Measurements from ENCODE around the gene TXNDC9.
"Not testable (repeated sequence)": the region's sequence is repeated elsewhere in the genome, so short reads cannot be mapped to it uniquely, and the experiment has no call there.

Gene TXNDC9

GRCh38 chr2:99335911-99336803, at the start of gene TXNDC9:
Gene TXNDC9 (minus strand): TSS chr2:99336333. CDS start chr2:99333210, 3,123 bp downstream.
- DNase-seq (ENCODE audit: insufficient read length, low spot score) (peak; percentile 81), FAIRE-seq (peak; percentile 91)

GRCh38 chr2:99382143-99382542, 46.0 kb upstream of the TXNDC9 start:
- DNase-seq (ENCODE audit: insufficient read length, low spot score) (no peak), FAIRE-seq (no peak)

DNA sequence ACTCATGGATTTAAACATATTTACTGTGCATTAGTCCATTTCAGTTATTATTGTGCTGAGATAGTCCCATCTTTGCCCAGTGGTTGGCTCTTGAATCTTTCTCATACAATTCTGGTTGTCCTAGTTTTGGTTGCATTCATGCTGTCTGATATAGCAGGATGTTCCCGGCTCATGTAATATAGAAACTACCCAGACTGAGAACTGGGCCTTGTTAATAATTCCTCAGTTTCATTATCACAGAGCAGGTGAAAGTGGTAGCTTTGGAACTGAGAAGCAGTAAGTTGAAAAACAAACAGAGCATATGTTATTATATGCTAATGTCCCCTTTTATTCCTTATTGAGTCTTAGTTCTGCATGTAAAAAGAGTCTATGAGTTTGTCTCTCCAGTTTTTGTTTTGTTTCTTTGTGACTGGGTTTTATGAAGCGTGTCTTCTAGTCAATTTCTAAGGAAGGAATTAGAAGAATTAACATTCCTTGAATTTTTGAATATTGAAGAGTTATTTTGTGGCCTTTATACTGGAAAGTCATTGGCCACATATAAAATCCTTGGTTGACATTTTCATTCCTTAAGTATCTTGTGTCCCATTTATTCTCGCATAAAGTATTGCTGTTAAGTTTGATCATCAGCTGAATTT, 44.4 kb upstream of the TXNDC9 start:
- peak; percentile 85 for FAIRE-seq
- DNase-seq (ENCODE audit: insufficient read length, low spot score), result no peak

DNA sequence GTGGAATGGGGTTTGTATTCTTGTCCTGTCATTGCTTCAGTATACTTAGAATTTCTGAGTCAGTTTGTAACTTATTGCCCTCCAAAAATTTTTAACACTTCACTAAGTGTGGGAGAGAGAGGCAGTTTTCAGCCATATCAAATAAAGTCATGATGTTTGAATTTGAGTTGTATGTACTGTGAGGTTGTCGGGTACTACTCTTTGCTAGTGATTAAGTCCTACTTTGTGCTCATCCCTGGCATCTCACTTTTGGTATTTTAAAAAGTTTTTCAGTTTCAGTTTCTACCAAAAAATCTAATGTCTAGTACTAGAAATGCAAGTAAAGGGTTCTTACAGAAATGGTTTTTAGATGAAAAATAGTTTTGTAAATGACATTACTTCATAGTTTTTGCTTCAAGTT, 41.7 kb upstream of the TXNDC9 start:
- FAIRE-seq, result peak; percentile 76
- no peak for DNase-seq (ENCODE audit: insufficient read length, low spot score)

DNA sequence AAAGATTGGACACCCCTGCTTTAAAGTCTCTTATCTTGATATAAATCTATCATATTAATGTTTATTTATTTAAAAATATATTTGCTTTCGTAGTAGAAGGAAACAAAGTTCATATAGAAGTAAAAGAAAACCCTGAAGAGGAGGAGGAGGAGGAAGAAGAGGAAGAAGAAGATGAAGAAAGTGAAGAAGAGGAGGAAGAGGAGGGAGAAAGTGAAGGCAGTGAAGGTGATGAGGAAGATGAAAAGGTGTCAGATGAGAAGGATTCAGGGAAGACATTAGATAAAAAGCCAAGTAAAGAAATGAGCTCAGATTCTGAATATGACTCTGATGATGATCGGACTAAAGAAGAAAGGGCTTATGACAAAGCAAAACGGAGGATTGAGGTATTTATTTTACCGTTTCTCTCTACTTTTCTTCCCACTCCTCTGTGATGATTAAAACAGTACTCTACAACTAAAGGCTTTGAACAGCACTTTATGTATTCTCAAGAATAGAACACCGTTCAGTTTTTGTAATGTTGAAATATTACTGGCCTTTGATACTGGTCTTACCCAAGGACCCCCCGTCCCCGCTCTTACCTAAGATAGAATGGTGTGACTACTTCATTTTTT, 40.2 kb upstream of the TXNDC9 start:
- DNase-seq (ENCODE audit: insufficient read length, low spot score) (no peak), FAIRE-seq (no peak)

DNA sequence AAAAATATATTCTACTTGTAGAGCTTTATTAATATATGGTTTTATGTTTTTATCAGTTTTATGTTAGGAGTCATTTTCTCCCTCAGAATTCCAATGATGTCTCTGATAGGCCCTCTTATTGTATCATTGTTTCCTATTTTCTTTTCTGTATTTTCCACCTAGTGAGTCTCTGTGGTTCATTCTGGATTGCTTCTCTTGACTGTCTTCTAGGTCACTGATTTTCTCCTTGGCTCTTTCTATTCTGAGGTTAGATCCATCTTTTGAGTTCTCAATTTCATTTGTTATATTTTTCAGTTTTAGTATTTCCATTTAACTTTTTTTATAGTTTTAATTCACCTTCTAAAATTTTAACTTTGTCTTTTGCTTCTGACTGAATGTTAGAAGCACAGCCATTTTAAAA, 38.6 kb upstream of the TXNDC9 start:
- no peak for DNase-seq (ENCODE audit: insufficient read length, low spot score)
- no peak for FAIRE-seq

DNA sequence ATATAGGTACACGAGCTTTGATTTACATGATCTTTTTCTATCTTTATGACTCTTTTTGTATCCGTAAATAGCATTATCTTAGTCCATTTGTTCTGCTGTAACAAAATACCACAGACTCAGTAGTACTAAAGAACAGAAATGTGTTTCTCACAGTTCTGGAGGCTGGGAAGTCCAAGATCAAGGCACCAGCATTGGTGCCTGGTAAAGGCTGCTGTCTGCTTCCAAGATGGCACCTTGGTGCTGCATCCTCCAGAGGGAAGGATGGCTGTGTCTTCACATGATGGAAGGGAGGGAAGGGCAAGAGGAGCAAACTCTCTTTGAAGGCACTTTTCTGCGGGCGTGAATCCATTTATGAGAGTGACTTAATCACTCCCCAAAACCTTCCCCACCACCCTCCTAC, 37.0 kb upstream of the TXNDC9 start:
- FAIRE-seq, result no peak
- DNase-seq (ENCODE audit: insufficient read length, low spot score), result no peak

DNA sequence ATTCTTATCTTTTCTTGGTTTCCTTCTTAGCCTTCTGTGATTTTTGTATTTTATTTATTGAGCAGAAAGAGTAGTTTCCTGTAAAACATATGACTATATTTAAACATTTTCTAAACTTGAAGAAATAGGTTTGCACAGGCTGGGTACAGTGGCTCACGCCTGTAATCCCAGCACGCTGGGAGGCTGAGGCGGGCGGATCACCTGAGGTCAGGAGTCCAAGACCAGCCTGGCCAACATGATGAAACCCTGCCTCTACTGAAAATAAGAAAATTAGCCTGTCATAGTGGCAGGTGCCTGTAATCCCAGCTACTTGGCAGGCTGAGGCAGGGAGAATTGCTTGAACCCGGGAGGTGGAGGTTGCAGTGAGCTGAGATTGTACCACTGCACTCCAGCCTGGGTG, 32.7 kb upstream of the TXNDC9 start:
- DNase-seq (ENCODE audit: insufficient read length, low spot score); FAIRE-seq: not testable (repeated sequence)

- no peak for DNase-seq (ENCODE audit: insufficient read length, low spot score)
- FAIRE-seq, result no peak
Measured at GRCh38 chr2:99365661-99366060, 29.5 kb upstream of the TXNDC9 start.

- DNase-seq (ENCODE audit: insufficient read length, low spot score) (no peak), FAIRE-seq (peak; percentile 18)
Measured at GRCh38 chr2:99356853-99357252, 20.7 kb upstream of the TXNDC9 start.

- FAIRE-seq, result not testable (repeated sequence)
Measured at GRCh38 chr2:99354825-99355224, 18.7 kb upstream of the TXNDC9 start.

DNA sequence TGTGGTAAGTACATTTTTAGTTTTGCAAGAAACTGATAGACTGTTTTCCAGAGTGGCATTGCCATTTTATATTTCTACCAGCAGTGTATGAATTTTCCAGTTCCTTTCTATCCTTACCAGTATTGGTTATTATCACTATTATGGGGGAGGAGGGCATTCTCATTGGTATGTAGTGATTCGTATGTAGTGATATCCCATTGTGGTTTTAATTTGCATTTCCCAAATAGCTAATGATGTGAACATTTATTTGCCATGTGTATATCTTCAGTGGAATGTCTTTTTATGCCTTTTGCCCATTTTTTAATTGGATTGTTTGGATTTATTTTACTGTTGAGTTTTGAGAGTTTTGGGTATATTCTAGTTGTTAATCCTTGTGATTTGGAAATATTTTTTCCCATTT, 17.9 kb upstream of the TXNDC9 start:
- FAIRE-seq, result no peak
- DNase-seq (ENCODE audit: insufficient read length, low spot score), result no peak

More at GRCh38 chr2:99354825-99355224, 18.7 kb upstream of the TXNDC9 start:
- not testable (repeated sequence) for DNase-seq (ENCODE audit: insufficient read length, low spot score)

GRCh38 chr2:99350194-99350593, 14.1 kb upstream of the TXNDC9 start:
- no peak for FAIRE-seq
- no peak for DNase-seq (ENCODE audit: insufficient read length, low spot score)

DNA sequence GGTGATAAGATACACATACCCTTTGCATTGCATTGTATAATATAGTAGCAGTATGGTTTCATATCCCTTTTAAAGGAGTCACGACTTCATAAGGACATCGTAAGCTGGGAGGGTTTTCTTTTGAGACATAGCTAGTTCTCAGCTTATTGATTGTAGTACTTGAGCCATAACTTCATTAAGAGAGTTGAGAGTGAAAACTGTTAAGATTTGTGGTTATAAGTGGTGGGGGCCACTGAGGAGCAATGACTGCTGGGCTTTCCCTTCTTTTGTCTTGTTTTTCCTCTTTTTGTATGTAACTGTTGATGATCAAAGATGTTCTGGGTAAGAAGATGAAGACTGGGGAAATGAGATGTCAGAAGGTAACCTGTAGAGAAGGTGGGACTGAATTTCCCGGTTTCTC, 12.0 kb upstream of the TXNDC9 start:
- FAIRE-seq (no peak), DNase-seq (ENCODE audit: insufficient read length, low spot score) (no peak)

- DNase-seq (ENCODE audit: insufficient read length, low spot score) (no peak), FAIRE-seq (no peak)
Measured at GRCh38 chr2:99346218-99346617, 10.1 kb upstream of the TXNDC9 start.

- not testable (repeated sequence) for DNase-seq (ENCODE audit: insufficient read length, low spot score); FAIRE-seq
Measured at GRCh38 chr2:99345446-99345845, 9.3 kb upstream of the TXNDC9 start.

- FAIRE-seq (no peak), DNase-seq (ENCODE audit: insufficient read length, low spot score) (no peak)
Measured at GRCh38 chr2:99342536-99342935, 6.4 kb upstream of the TXNDC9 start.

DNA sequence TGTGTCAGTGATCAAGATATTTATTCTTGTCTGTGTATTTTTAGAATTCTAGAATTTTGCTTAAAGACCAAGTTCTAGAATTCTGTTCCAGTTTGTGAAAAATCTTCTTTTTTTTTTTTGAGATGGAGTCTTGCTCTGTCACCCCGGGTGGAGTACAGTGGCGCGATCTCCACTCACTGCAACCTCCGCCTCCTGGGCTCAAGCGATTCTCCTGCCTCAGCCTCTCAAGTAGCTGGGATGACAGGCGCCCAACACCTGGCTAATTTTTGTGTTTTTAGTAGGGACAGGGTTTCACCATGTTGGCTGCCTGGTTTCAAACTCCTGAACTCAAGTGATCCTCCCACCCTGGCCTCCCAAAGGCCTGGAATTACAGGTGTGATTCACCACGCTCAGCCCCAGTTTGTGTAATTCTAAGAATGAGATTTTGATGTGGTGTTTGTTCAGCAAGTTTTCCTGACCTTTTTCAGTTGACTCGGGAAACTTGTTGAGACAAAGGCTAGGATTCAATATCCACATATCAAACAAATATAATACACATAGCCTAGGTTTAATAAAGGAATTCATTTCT, 4.6 kb upstream of the TXNDC9 start:
- no peak for FAIRE-seq
- no peak for DNase-seq (ENCODE audit: insufficient read length, low spot score)

- no peak for DNase-seq (ENCODE audit: insufficient read length, low spot score)
- peak; percentile 80 for FAIRE-seq
Measured at GRCh38 chr2:99338029-99338585, 2.0 kb upstream of the TXNDC9 start.

DNA sequence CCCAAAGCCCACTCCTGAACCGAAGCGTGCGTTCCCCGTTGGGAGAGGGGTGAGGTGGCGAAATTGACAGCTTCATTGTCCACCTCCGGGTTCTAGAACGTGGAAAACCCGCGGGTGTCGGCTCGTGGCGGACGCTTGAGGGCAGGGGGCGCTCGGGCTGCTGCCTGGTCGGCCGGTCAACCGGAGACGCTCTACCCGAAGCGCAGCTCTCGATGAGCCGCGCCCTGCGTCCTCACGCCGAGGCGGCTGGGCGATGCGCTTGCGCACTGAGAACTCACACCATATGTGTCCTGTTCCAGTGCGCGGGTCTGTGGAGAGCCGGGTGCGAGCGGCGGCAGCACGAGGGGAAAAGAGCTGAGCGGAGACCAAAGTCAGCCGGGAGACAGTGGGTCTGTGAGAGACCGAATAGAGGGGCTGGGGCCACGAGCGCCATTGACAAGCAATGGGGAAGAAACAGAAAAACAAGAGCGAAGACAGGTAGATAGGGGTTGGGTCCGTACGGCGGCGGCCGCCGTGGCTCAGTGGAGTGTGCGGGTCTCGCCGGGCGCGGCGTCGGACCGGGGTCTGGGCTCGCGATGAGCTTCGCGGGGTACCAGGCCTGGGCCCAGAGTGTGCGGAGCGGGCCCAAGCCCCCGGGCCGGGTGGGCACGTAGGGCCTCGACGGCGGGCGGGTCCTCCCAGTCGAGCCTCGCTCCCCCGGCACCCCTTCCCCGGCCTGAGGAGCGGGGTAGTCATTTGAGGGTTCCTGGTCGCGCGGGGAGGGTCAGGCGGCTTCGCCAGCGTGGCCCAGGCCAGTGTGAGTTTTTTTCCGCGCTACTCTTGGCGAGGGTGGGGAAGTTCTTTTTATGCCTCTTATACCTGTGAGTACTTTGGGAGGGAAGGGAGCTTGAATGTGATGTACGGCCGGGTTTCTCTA, 1.2 kb upstream of the TXNDC9 start, which contains the start of gene EIF5B:
Gene EIF5B, plus strand, starts transcription at position 277 of the 916 bp plus-strand sequence. Its CDS starts 166 bp downstream, at position 443.
- FAIRE-seq (peak; percentile 78), DNase-seq (ENCODE audit: insufficient read length, low spot score) (peak; percentile 62)
